ENCODE results near the gene RPS6KL1.

DNA sequence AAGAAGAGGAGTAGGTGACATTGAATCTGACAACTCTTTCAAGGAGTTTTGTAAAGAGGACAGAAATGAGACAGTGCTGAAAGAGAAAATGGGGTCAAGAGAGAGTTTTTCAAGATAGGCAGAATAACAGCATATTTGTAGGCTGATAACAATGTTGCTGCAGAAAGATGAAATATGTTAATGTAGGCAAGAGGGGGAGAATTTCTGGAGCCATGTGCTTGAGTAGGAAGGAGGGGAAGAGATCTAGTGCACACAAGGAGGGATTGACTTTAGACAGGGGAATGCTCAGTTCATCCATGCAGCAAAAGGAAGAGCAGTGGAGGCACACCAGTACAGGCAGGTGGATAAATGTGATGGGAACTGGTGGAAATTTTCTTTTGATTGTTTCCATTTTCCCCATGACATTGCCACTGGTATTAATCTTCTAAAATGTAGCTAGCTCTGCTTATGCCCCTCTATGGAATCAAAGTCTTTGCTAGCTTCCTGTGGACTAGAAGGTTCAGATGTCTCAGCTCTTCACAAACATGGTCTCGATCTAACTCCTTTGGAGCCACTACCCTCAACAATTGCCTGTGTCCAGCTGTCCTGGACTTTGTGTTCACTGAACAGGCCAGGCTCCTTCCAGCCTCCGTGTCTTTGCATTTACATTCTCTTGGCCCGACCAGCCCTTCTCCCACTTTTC is 56.2 kb downstream of the RPS6KL1 start:
- TF ChIP-seq, protein P1, sequence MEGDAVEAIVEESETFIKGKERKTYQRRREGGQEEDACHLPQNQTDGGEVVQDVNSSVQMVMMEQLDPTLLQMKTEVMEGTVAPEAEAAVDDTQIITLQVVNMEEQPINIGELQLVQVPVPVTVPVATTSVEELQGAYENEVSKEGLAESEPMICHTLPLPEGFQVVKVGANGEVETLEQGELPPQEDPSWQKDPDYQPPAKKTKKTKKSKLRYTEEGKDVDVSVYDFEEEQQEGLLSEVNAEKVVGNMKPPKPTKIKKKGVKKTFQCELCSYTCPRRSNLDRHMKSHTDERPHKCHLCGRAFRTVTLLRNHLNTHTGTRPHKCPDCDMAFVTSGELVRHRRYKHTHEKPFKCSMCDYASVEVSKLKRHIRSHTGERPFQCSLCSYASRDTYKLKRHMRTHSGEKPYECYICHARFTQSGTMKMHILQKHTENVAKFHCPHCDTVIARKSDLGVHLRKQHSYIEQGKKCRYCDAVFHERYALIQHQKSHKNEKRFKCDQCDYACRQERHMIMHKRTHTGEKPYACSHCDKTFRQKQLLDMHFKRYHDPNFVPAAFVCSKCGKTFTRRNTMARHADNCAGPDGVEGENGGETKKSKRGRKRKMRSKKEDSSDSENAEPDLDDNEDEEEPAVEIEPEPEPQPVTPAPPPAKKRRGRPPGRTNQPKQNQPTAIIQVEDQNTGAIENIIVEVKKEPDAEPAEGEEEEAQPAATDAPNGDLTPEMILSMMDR (conservative IDR thresholded peaks at IDR 0.05; ENCODE audit: low read depth in 2 of 2), result no peak
- no peak for TF ChIP-seq EZH2 (IDR thresholded peaks at IDR 0.05; ENCODE audit: low read depth, unreplicated experiment)
- no peak for TF ChIP-seq POLR2AphosphoS5 (IDR thresholded peaks at IDR 0.05; ENCODE audit: low read depth)
- TF ChIP-seq, protein P2, sequence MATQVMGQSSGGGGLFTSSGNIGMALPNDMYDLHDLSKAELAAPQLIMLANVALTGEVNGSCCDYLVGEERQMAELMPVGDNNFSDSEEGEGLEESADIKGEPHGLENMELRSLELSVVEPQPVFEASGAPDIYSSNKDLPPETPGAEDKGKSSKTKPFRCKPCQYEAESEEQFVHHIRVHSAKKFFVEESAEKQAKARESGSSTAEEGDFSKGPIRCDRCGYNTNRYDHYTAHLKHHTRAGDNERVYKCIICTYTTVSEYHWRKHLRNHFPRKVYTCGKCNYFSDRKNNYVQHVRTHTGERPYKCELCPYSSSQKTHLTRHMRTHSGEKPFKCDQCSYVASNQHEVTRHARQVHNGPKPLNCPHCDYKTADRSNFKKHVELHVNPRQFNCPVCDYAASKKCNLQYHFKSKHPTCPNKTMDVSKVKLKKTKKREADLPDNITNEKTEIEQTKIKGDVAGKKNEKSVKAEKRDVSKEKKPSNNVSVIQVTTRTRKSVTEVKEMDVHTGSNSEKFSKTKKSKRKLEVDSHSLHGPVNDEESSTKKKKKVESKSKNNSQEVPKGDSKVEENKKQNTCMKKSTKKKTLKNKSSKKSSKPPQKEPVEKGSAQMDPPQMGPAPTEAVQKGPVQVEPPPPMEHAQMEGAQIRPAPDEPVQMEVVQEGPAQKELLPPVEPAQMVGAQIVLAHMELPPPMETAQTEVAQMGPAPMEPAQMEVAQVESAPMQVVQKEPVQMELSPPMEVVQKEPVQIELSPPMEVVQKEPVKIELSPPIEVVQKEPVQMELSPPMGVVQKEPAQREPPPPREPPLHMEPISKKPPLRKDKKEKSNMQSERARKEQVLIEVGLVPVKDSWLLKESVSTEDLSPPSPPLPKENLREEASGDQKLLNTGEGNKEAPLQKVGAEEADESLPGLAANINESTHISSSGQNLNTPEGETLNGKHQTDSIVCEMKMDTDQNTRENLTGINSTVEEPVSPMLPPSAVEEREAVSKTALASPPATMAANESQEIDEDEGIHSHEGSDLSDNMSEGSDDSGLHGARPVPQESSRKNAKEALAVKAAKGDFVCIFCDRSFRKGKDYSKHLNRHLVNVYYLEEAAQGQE (IDR thresholded peaks at IDR 0.05; ENCODE audit: unreplicated experiment), result no peak
- TF ChIP-seq JUNB (IDR thresholded peaks at IDR 0.05; ENCODE audit: unreplicated experiment), result no peak
- TF ChIP-seq STAT1 (IDR thresholded peaks at IDR 0.05; ENCODE audit: unreplicated experiment), result no peak
- TF ChIP-seq EZH2phosphoT487 (IDR thresholded peaks at IDR 0.05; ENCODE audit: unreplicated experiment), result no peak
- TF ChIP-seq, protein P3, sequence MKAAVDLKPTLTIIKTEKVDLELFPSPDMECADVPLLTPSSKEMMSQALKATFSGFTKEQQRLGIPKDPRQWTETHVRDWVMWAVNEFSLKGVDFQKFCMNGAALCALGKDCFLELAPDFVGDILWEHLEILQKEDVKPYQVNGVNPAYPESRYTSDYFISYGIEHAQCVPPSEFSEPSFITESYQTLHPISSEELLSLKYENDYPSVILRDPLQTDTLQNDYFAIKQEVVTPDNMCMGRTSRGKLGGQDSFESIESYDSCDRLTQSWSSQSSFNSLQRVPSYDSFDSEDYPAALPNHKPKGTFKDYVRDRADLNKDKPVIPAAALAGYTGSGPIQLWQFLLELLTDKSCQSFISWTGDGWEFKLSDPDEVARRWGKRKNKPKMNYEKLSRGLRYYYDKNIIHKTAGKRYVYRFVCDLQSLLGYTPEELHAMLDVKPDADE (IDR thresholded peaks at IDR 0.05), result no peak
- TF ChIP-seq ZNF331 (CRISPR knock-in tag; IDR thresholded peaks at IDR 0.05; ENCODE audit: low read depth), result no peak
- TF ChIP-seq CREB1 (CRISPR knock-in tag; IDR thresholded peaks at IDR 0.05; ENCODE audit: low read depth), result no peak
